ENCODE measurements around the gene HSPB1. TPM values are rescaled to one million over a fixed set of nuclear protein-coding genes. Genes with fewer than 3 reads are reported as not detected.

Gene HSPB1
- total and polyA plus RNA-seq, 4 donors = 89.6 to 529 (median 356) TPM

Other genes starting within 250 kb of the HSPB1 start
- under 1 TPM; 0.14 to 0.83 TPM for gene SRRM3, start 100.8 kb upstream of the HSPB1 start, total RNA-seq
- gene SRRM3, start 100.8 kb upstream of the HSPB1 start, polyA plus RNA-seq = under 1 TPM; 0.56 to 0.71 TPM
- gene YWHAG, start 56.3 kb downstream of the HSPB1 start, total RNA-seq = 100 to 1,000 TPM in 1 of 2 donors, 10 to 100 TPM in 1; 74.4 to 123 TPM
- gene YWHAG, start 56.3 kb downstream of the HSPB1 start, polyA plus RNA-seq = 10 to 100 TPM; 34.3 to 91.4 TPM
- gene SSC4D, start 107.0 kb downstream of the HSPB1 start, total RNA-seq = 1 to 10 TPM in 1 of 2 donors, under 1 TPM in 1; 0.28 to 2.1 TPM
- gene SSC4D, start 107.0 kb downstream of the HSPB1 start, polyA plus RNA-seq = 1 to 10 TPM; 1.8 to 1.9 TPM
- gene ZP3, start 122.3 kb downstream of the HSPB1 start, total RNA-seq = 10 to 100 TPM in 1 of 2 donors, under 1 TPM in 1; 0.74 to 15.7 TPM
- 1 to 10 TPM; 1.6 to 5.2 TPM for gene ZP3, start 122.3 kb downstream of the HSPB1 start, polyA plus RNA-seq
- gene DTX2, start 159.0 kb downstream of the HSPB1 start, total RNA-seq = 10 to 100 TPM; 18.5 to 55.3 TPM
- gene DTX2, start 159.0 kb downstream of the HSPB1 start, polyA plus RNA-seq = 10 to 100 TPM; 39.5 to 44.2 TPM
- 10 to 100 TPM in 1 of 2 donors, 1 to 10 TPM in 1; 3.6 to 12.4 TPM for gene UPK3B, start 207.9 kb downstream of the HSPB1 start, total RNA-seq
- 10 to 100 TPM in 1 of 2 donors, 1 to 10 TPM in 1; 4.7 to 24.3 TPM for gene UPK3B, start 207.9 kb downstream of the HSPB1 start, polyA plus RNA-seq
- gene SPDYE16, start 240.6 kb downstream of the HSPB1 start, total RNA-seq = under 1 TPM in 1 of 2 donors, not detected in 1; 0.28 TPM
- under 1 TPM; 0.14 to 0.18 TPM for gene SPDYE16, start 240.6 kb downstream of the HSPB1 start, polyA plus RNA-seq